GM12873 (cell line): Measurements from ENCODE around the gene CHRDL2.

ENCODE experiments used
- TF ChIP-seq, protein P1 (sequence below): IDR thresholded peaks from 2 replicates; pipeline ENCODE4 v1.5.1; 2012; ENCODE audit warnings: low read depth, mild to moderate bottlenecking, moderate library complexity, low read length, control low read depth; ENCODE audit not compliant: insufficient read depth; ENCODE audit errors: missing control alignments

Gene CHRDL2

DNA sequence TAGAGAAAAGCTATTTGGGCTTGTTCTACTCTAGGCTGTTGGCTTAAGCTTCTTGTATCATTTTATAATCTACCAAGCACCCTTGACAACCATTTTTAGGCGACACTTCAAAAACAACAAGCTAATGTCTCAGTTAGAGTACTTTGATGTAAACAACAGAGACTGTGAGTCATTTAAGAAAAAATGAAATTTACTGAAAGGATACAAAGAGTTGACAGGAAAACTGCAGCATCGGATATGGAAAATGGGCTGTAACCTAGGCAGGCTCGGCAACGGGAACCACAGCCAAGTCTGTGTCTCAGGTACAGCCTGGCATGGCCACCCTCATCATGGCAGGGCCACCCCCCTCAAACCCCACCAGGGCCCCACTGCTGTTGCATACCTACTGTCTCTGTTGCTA, 13.1 kb upstream of the CHRDL2 start:
- TF ChIP-seq, protein P1, sequence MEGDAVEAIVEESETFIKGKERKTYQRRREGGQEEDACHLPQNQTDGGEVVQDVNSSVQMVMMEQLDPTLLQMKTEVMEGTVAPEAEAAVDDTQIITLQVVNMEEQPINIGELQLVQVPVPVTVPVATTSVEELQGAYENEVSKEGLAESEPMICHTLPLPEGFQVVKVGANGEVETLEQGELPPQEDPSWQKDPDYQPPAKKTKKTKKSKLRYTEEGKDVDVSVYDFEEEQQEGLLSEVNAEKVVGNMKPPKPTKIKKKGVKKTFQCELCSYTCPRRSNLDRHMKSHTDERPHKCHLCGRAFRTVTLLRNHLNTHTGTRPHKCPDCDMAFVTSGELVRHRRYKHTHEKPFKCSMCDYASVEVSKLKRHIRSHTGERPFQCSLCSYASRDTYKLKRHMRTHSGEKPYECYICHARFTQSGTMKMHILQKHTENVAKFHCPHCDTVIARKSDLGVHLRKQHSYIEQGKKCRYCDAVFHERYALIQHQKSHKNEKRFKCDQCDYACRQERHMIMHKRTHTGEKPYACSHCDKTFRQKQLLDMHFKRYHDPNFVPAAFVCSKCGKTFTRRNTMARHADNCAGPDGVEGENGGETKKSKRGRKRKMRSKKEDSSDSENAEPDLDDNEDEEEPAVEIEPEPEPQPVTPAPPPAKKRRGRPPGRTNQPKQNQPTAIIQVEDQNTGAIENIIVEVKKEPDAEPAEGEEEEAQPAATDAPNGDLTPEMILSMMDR: no peak

DNA sequence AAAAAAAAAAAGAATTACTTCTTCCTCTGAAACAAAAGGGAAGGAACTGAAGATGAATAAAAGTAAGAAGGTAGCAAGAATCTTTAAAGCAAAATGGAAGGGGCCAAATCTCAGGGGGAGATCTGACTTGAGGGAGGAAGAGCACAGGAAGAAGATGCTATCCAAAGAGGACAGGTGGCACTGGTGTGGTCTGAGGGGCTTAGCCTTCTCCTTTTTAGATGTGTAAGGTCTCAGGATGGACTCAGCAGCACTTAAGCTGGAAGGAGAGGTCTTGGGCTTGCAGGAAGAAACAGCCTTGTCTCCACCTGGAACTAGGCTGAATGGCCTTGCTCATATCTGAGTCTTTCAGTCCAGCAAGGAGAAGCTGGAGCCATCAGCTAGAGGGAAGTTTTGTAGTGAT, 12.4 kb upstream of the CHRDL2 start:
- TF ChIP-seq, protein P1: no peak

DNA sequence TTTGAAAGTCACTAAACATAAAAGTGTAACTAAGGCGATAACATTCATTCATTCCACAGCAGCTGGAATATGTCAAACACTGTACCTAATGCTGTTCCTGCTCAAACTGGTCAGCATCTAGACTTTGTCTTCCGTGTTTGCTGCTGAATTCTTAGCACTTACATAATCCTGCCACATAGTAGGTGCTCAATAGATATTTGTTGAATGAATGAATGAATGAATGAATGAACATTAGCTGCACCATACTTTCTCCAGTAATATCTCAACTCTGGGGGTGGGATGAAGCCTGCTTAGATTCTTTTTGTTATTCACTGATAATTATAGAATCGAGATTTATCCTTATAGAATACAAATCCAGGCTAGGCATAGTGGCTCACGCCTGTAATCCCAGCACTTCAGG, 10.8 kb upstream of the CHRDL2 start:
- TF ChIP-seq, protein P1: no peak

DNA sequence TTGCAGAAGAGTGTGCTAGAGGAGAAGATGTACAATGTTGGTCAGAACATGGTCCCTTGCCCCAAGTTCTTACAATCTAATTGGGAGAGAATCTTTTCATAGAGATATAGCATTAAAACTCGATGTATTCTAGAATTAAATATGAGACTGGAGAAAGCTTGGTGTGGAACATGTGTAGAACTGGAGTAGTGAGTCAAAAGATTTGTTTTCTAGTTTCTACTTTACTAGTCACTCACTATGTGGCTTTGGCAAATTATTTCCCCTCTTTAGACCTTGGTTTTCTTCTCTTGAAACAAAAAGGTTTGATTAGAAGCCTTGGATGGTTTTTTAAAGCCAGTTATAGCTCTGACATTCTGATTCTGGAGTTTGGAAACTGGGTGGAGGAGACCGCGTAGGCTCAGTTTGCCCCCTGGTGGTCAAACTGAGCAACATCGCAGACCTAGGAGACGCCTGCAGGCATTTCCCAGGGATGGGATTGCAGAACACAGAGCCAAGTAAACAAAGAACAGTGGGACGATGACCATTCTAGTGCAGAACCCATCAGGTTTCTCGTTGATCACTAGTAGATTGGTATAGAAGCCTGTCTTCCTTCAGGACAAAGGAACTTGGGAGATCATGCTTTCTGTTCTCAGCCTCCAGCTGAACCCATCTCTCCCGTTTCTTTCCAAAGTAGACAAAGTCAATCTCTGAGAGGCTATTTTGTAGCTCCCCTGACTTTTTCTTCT, 8.5 kb upstream of the CHRDL2 start:
- TF ChIP-seq, protein P1: peak; percentile 92

DNA sequence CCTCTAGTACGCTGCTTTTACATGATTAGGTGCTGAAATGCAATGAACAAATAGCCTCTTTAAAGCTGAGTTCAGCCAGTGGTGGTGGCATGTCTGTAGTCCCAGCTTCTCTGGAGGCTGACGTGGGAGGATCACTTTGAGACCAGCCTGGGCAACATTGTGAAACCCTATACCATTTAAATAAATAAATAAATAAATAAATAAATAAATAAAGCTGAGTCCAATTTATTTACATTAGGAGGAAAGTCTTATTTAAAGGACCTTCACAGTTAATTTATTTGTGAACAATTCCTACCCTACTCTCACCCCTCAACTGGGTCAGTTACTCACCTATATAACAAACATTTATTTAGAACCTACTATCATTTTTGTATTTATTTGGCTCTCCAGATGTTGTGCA, 4.8 kb upstream of the CHRDL2 start:
- TF ChIP-seq, protein P1: no peak

DNA sequence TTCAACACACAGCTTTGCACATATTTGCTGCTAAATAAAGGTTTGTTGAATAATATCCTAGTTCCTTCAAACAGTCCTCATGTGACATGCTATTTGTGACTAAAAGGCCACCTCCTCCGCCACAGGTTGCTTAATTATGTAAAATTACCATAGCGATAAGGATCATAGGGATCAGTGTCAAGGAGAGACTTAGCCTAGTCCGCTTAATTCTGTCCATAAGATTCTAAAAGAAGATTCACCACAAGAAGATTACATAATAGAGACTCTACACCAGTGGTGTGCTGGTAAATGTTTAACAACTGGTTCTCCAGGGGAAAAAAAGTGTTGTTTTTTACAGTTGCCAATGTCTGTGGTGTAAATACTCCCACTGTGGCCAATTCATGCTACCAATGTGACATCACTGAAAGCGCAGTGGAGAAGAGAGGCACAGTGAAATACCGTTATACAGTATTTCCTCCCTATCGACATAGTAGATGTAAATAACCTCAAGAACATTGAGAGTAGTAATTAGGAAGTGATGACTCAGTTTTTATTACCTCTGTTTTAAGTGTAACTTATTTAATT, 4.2 kb upstream of the CHRDL2 start:
- TF ChIP-seq, protein P1: no peak

DNA sequence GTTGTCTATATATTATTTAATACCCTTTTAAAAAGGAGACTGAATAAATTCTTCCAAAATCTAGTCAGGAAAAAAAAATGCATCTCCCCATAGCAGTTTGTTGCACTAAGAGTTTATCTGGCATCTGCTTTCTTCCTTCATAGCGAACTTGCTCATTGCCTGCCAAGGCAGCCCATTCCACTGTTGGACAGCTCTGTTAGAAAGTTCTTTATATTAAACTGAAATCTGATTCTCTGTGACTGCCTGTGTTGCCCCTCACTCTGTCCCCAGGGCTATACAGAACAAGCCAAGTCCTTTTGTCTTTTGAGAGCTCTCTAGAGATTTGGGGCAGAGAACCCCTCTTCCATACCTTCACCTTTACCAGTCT, 3.3 kb upstream of the CHRDL2 start:
- TF ChIP-seq, protein P1: no peak
